Neural cell (in vitro differentiated cells): ENCODE results near the gene PCGF5. TPM values are rescaled to one million over a fixed set of nuclear protein-coding genes. Genes with fewer than 3 reads are reported as not detected.

Experiments
- H2AFZ ChIP-seq: fragments of 200-600, 300-800 bp; sonication (generic), shearing (Covaris generic); 2 replicates; pipeline ENCODE4 v1.6.0; 2014; ENCODE audit warnings: low read depth, mild to moderate bottlenecking, antibody characterized with exemption, low read length, moderate library complexity
- H3F3A ChIP-seq: fragments of 200-600 bp; shearing (Covaris generic); 2 replicates; pipeline ENCODE4 v1.6.1; 2016; ENCODE audit warnings: mild to moderate bottlenecking, moderate library complexity, mixed read lengths, antibody characterized with exemption, low read length; ENCODE audit not compliant: insufficient read depth, poor library complexity, severe bottlenecking
- H3K27ac ChIP-seq: fragments of 200-600, 300-800 bp; sonication (generic), shearing (Covaris generic); 2 replicates; pipeline ENCODE4 v1.5.1; 2014; ENCODE audit warnings: mild to moderate bottlenecking, low read length, moderate library complexity
- H3K27me3 ChIP-seq: fragments of 300-800, 200-600 bp; sonication (generic), shearing (Covaris generic); 2 replicates; pipeline ENCODE4 v1.6.0; 2014; ENCODE audit warnings: mild to moderate bottlenecking, low read depth, low read length, moderate library complexity; ENCODE audit not compliant: insufficient read depth
- H3K36me3 ChIP-seq: fragments of 300-800, 200-600 bp; sonication (generic), shearing (Covaris generic); 2 replicates; pipeline ENCODE4 v1.5.1; 2014; ENCODE audit warnings: mild to moderate bottlenecking, antibody characterized with exemption, low read length, moderate library complexity; ENCODE audit not compliant: insufficient read depth
- H3K4me2 ChIP-seq: fragments of 300-800, 200-600 bp; sonication (generic), shearing (Covaris generic); 2 replicates; pipeline ENCODE4 v1.6.0; 2014; ENCODE audit warnings: mild to moderate bottlenecking, low read length
- H3K4me3 ChIP-seq: fragments of 300-800, 200-600 bp; sonication (generic), shearing (Covaris generic); 2 replicates; pipeline ENCODE4 v1.5.1; 2014; ENCODE audit warnings: mild to moderate bottlenecking, low read length, moderate library complexity
- H3K79me2 ChIP-seq: fragments of 200-600 bp; shearing (Covaris generic); replicated peaks from 2 replicates; pipeline ENCODE4 v1.6.0; 2014; ENCODE audit warnings: mild to moderate bottlenecking, low read length, moderate library complexity; ENCODE audit not compliant: insufficient read depth
- H3K9ac ChIP-seq: fragments of 300-800, 200-600 bp; sonication (generic), shearing (Covaris generic); 2 replicates; pipeline ENCODE4 v1.6.1; 2016; ENCODE audit warnings: mild to moderate bottlenecking, low read length, mixed read lengths
- H3K9me2 ChIP-seq: fragments of 200-600 bp; shearing (Covaris generic); 2 replicates; pipeline ENCODE4 v1.6.1; 2016; ENCODE audit warnings: mild to moderate bottlenecking, low read length, mixed read lengths; ENCODE audit not compliant: insufficient read depth
- H3K9me3 ChIP-seq: fragments of 200-600, 300-800 bp; sonication (generic), shearing (Covaris generic); 2 replicates; pipeline ENCODE4 v1.6.1; 2016; ENCODE audit warnings: mild to moderate bottlenecking, mixed run types, low read length, moderate library complexity, mixed read lengths
- H4K20me1 ChIP-seq: fragments of 200-600 bp; shearing (Covaris generic); 2 replicates; pipeline ENCODE4 v1.6.1; 2016; ENCODE audit warnings: mild to moderate bottlenecking, mixed run types; ENCODE audit not compliant: insufficient read depth
- EP300 ChIP-seq: fragments of 450-650 bp; conservative IDR thresholded peaks from 2 replicates; pipeline ENCODE4 v1.6.1; 2014; ENCODE audit warnings: antibody characterized with exemption, mild to moderate bottlenecking, moderate library complexity; ENCODE audit not compliant: poor library complexity, severe bottlenecking
- EZH2 ChIP-seq: fragments of 200-600, 300-800 bp; shearing (Covaris generic), sonication (generic); IDR thresholded peaks from 2 replicates; pipeline ENCODE4 v1.6.1; 2014; ENCODE audit warnings: antibody characterized with exemption, low read length, borderline replicate concordance, mild to moderate bottlenecking; ENCODE audit not compliant: insufficient read depth, poor library complexity, severe bottlenecking
- MXI1 ChIP-seq: fragments of 450-650 bp; conservative IDR thresholded peaks from 2 replicates; pipeline ENCODE4 v1.6.1; 2014; ENCODE audit warnings: antibody characterized with exemption, mild to moderate bottlenecking; ENCODE audit not compliant: poor library complexity, severe bottlenecking
- POLR2AphosphoS5 ChIP-seq: IDR thresholded peaks from 2 replicates; pipeline ENCODE4 v1.6.1; 2012
- RAD21 ChIP-seq: fragments of 450-650 bp; conservative IDR thresholded peaks from 2 replicates; pipeline ENCODE4 v1.6.1; 2014; ENCODE audit warnings: antibody characterized with exemption, mild to moderate bottlenecking, moderate library complexity
- REST ChIP-seq: IDR thresholded peaks from 2 replicates; pipeline ENCODE4 v1.6.1; 2012; ENCODE audit warnings: borderline replicate concordance
- SMC3 ChIP-seq: fragments of 450-650 bp; conservative IDR thresholded peaks from 2 replicates; pipeline ENCODE4 v1.6.1; 2014; ENCODE audit warnings: antibody characterized with exemption, mild to moderate bottlenecking, moderate library complexity; ENCODE audit not compliant: poor library complexity
- TAF1 ChIP-seq: IDR thresholded peaks from 2 replicates; pipeline ENCODE4 v1.6.1; 2012; ENCODE audit warnings: low read depth
- polyA plus RNA-seq: library from polyadenylated mRNA; depleted of rRNA; stranded (reverse); fragments of >200 nt; gene quantifications from 2 replicates; pipeline ENCODE4 v1.2.3, GENCODE V29; 2014
- TF ChIP-seq, protein P1 (sequence below): fragments of 450-650 bp; IDR thresholded peaks from 2 replicates; pipeline ENCODE4 v1.5.1; 2014; ENCODE audit warnings: antibody characterized with exemption, mild to moderate bottlenecking, moderate library complexity; ENCODE audit not compliant: poor library complexity, severe bottlenecking

Gene PCGF5
- polyA plus RNA-seq, 1 donor from 2014 or later = 5.6 TPM

- no peaks in the 10 kb centered on the region for H3K27me3 ChIP-seq
- TF ChIP-seq TAF1 (no peak), REST (no peak), EP300 (no peak), SMC3 (no peak), MXI1 (no peak), RAD21 (no peak), EZH2 (no peak), POLR2AphosphoS5 (no peak)
- TF ChIP-seq, protein P1, sequence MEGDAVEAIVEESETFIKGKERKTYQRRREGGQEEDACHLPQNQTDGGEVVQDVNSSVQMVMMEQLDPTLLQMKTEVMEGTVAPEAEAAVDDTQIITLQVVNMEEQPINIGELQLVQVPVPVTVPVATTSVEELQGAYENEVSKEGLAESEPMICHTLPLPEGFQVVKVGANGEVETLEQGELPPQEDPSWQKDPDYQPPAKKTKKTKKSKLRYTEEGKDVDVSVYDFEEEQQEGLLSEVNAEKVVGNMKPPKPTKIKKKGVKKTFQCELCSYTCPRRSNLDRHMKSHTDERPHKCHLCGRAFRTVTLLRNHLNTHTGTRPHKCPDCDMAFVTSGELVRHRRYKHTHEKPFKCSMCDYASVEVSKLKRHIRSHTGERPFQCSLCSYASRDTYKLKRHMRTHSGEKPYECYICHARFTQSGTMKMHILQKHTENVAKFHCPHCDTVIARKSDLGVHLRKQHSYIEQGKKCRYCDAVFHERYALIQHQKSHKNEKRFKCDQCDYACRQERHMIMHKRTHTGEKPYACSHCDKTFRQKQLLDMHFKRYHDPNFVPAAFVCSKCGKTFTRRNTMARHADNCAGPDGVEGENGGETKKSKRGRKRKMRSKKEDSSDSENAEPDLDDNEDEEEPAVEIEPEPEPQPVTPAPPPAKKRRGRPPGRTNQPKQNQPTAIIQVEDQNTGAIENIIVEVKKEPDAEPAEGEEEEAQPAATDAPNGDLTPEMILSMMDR = no peak
- H3K4me3 ChIP-seq = no peak overlapping the region
- H3K9ac ChIP-seq = no peak overlapping the region
- no peaks in the 10 kb centered on the region for H3K36me3 ChIP-seq
- no peak overlapping the region for H3K27ac ChIP-seq
- no peak overlapping the region for H3K4me2 ChIP-seq
- H3F3A ChIP-seq = no peaks in the 10 kb centered on the region
- H3K9me3 ChIP-seq = no peaks in the 10 kb centered on the region
- no peaks in the 10 kb centered on the region for H4K20me1 ChIP-seq
- no peaks in the 10 kb centered on the region for H3K9me2 ChIP-seq
- H2AFZ ChIP-seq = no peak overlapping the region
- H3K79me2 ChIP-seq = no peaks in the 10 kb centered on the region
These were observed 13.5 kb upstream of the PCGF5 start for GRCh38 chr10:91206837-91207474.

GRCh38 chr10:91208642-91209041, 11.8 kb upstream of the PCGF5 start:
- no peak overlapping the region for H3K9ac ChIP-seq
- H3K4me3 ChIP-seq = no peak overlapping the region
- no peak overlapping the region for H2AFZ ChIP-seq
- H3K9me2 ChIP-seq = no peaks in the 10 kb centered on the region
- no peaks in the 10 kb centered on the region for H3K27me3 ChIP-seq
- H3K4me2 ChIP-seq = no peak overlapping the region
- H3K27ac ChIP-seq = no peak overlapping the region
- H3K79me2 ChIP-seq = no peaks in the 10 kb centered on the region
- no peaks in the 10 kb centered on the region for H4K20me1 ChIP-seq
- TF ChIP-seq POLR2AphosphoS5 (no peak), EZH2 (no peak), TAF1 (no peak), RAD21 (no peak), REST (no peak), SMC3 (no peak), EP300 (no peak), MXI1 (no peak)
- TF ChIP-seq, protein P1 = no peak
- no peaks in the 10 kb centered on the region for H3F3A ChIP-seq
- no peaks in the 10 kb centered on the region for H3K36me3 ChIP-seq
- no peaks in the 10 kb centered on the region for H3K9me3 ChIP-seq
